Measurements from ENCODE around the gene PGAM4.

DNA sequence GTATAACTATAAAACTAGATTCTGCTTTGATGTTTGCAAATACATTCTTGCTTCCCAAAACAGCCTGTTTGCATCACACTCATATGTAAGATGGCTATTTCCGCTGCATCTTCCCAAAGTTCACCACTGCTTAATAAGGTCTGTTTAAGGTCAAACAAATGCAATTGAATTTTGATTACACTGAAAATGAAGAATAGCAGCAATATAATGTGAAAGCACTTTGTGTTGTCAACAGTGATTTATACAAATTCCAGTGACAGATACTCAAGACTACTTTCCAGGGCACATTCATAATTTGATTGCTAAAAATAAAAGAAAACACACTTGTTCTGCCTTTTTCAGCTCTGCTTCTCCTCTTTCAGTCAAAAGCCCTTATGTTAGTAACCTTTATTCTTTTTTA lies 8.1 kb upstream of the PGAM4 start:
- TF ChIP-seq, protein P1, sequence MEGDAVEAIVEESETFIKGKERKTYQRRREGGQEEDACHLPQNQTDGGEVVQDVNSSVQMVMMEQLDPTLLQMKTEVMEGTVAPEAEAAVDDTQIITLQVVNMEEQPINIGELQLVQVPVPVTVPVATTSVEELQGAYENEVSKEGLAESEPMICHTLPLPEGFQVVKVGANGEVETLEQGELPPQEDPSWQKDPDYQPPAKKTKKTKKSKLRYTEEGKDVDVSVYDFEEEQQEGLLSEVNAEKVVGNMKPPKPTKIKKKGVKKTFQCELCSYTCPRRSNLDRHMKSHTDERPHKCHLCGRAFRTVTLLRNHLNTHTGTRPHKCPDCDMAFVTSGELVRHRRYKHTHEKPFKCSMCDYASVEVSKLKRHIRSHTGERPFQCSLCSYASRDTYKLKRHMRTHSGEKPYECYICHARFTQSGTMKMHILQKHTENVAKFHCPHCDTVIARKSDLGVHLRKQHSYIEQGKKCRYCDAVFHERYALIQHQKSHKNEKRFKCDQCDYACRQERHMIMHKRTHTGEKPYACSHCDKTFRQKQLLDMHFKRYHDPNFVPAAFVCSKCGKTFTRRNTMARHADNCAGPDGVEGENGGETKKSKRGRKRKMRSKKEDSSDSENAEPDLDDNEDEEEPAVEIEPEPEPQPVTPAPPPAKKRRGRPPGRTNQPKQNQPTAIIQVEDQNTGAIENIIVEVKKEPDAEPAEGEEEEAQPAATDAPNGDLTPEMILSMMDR (IDR thresholded peaks at IDR 0.05), result no peak
- TF ChIP-seq POLR2A (IDR thresholded peaks at IDR 0.05) (no peak), POLR2AphosphoS5 (IDR thresholded peaks at IDR 0.05) (no peak)

Data from transverse colon (tissue), 4 donors.